ENCODE results near the gene DRD2. TPM values are rescaled to one million over a fixed set of nuclear protein-coding genes. Genes with fewer than 3 reads are reported as not detected.
A peak's percentile ranks its signal among the peaks of the same experiment; 100 is the strongest.

The DRD2 gene
- total and polyA plus RNA-seq, 2 experiments from 2014 or later, result 0.07 to 0.24 TPM

- no peak for DNase-seq (ENCODE audit: low read depth in 1 of 2, low spot score in 1 of 2)
- Histone ChIP-seq H3K27ac (no peak overlapping the region), H3K9me3 (ENCODE audit: low read depth) (no peaks in the 10 kb centered on the region), H3K4me1 (ENCODE audit: low read depth) (no peaks in the 10 kb centered on the region), H3K4me3 (no peak overlapping the region), H3K36me3 (no peaks in the 10 kb centered on the region), H3K27me3 (no peaks in the 10 kb centered on the region)
- no peak for TF ChIP-seq CTCF (IDR thresholded peaks at IDR 0.05; ENCODE audit: low read depth, low read length)
These were observed 69.3 kb downstream of the DRD2 start for GRCh38 chr11:113405724-113406478.

GRCh38 chr11:113404859-113405430, 70.3 kb downstream of the DRD2 start:
- no peak for DNase-seq (ENCODE audit: low read depth in 1 of 2, low spot score in 1 of 2)
- no peak overlapping the region for H3K4me3 ChIP-seq
- H3K9me3 ChIP-seq (ENCODE audit: low read depth), result no peaks in the 10 kb centered on the region
- H3K27me3 ChIP-seq, result no peaks in the 10 kb centered on the region
- no peaks in the 10 kb centered on the region for H3K4me1 ChIP-seq (ENCODE audit: low read depth)
- H3K36me3 ChIP-seq, result no peaks in the 10 kb centered on the region
- TF ChIP-seq CTCF (IDR thresholded peaks at IDR 0.05; ENCODE audit: low read depth, low read length), result no peak
- H3K27ac ChIP-seq, result no peak overlapping the region

- H3K4me3 ChIP-seq, result no peak overlapping the region
- no peak for TF ChIP-seq CTCF (IDR thresholded peaks at IDR 0.05; ENCODE audit: low read depth, low read length)
- DNase-seq (ENCODE audit: low read depth in 1 of 2, low spot score in 1 of 2), result peak in 1 of 2 donors; percentile 36
These were observed 73.5 kb downstream of the DRD2 start for GRCh38 chr11:113401718-113402117.

GRCh38 chr11:113400631-113401230, 74.5 kb downstream of the DRD2 start:
- no peak for TF ChIP-seq CTCF (IDR thresholded peaks at IDR 0.05; ENCODE audit: low read depth, low read length)
- Histone ChIP-seq H3K4me1 (ENCODE audit: low read depth) (no peaks in the 10 kb centered on the region), H3K9me3 (ENCODE audit: low read depth) (no peaks in the 10 kb centered on the region), H3K27ac (no peak overlapping the region), H3K4me3 (no peak overlapping the region), H3K27me3 (no peaks in the 10 kb centered on the region), H3K36me3 (no peaks in the 10 kb centered on the region)
- no peak for DNase-seq (ENCODE audit: low read depth in 1 of 2, low spot score in 1 of 2)

More at GRCh38 chr11:113401718-113402117, 73.5 kb downstream of the DRD2 start:
- Histone ChIP-seq H3K27ac (no peak overlapping the region), H3K9me3 (ENCODE audit: low read depth) (no peaks in the 10 kb centered on the region), H3K27me3 (no peaks in the 10 kb centered on the region), H3K4me1 (ENCODE audit: low read depth) (no peaks in the 10 kb centered on the region), H3K36me3 (no peaks in the 10 kb centered on the region)

- Histone ChIP-seq H3K27ac (no peak overlapping the region), H3K4me1 (ENCODE audit: low read depth) (no peaks in the 10 kb centered on the region), H3K9me3 (ENCODE audit: low read depth) (no peaks in the 10 kb centered on the region), H3K36me3 (no peaks in the 10 kb centered on the region), H3K4me3 (no peak overlapping the region), H3K27me3 (no peaks in the 10 kb centered on the region)
- DNase-seq (ENCODE audit: low read depth in 1 of 2, low spot score in 1 of 2), result no peak
- TF ChIP-seq CTCF (IDR thresholded peaks at IDR 0.05; ENCODE audit: low read depth, low read length), result no peak
These were observed 76.3 kb downstream of the DRD2 start for GRCh38 chr11:113398669-113399430.
